Mucosa of descending colon (tissue), 3 donors: ENCODE data around the gene TBC1D8. TPM values are rescaled to one million over a fixed set of nuclear protein-coding genes. Genes with fewer than 3 reads are reported as not detected.
A peak's percentile ranks its signal among the peaks of the same experiment; 100 is the strongest.

ENCODE experiments used
- ATAC-seq: fragments of 200-7000 bp; cut with Tn5 transposase; one replicate; pipeline ENCODE4 v1.9.1; 2020; ENCODE audit warnings: mild to moderate bottlenecking, moderate library complexity
- DNase-seq, 3 donors: peaks; one replicate each; pipeline ENCODE4 v3.0.0-alpha.2; 2020
- H3K36me3 ChIP-seq: fragments of 200-600 bp; one replicate; pipeline ENCODE4 v1.8.0; 2021; ENCODE audit warnings: low read depth, mild to moderate bottlenecking
- H3K4me1 ChIP-seq: fragments of 200-600 bp; one replicate; pipeline ENCODE4 v1.8.0; 2021; ENCODE audit warnings: low read depth, mild to moderate bottlenecking
- H3K4me3 ChIP-seq: fragments of 200-600 bp; one replicate; pipeline ENCODE4 v1.8.0; 2021; ENCODE audit warnings: mild to moderate bottlenecking
- H3K9me3 ChIP-seq: fragments of 200-600 bp; one replicate; pipeline ENCODE4 v1.8.0; 2021; ENCODE audit warnings: mild to moderate bottlenecking
- CTCF ChIP-seq: fragments of 200-600 bp; IDR thresholded peaks from one replicate; pipeline ENCODE4 v1.8.0; 2022; ENCODE audit warnings: antibody characterized with exemption, mild to moderate bottlenecking
- intact Hi-C, 2 donors: fragments of 100-400 bp; cut with DNase I in 1 of 2; cut with micrococcal nuclease in 1 of 2; formaldehyde crosslinking; loops; one replicate each; pipeline versions ENCODE4 v1.11.0 to v1.11.1; 2022; cut with DNase I, micrococcal nuclease
- total RNA-seq, 3 donors: library from RNA; stranded (reverse); fragmentation: NEBNext Ultra II Directional in 2 of 3; extraction: Animal tissue kit (Norgen Biotek cat#: 25700) in 2 of 3; gene quantifications; one replicate each; pipeline versions ENCODE4 v1.2.1 to v1.2.4, GENCODE V29; 2021 to 2023
- donor health status: DM: no; HTN: no; CAD: no; lungs with moderate emphysema.
- donor health status: DM: no; HTN: no; CAD: no.
- donor health status: DM: no; HTN: yes; CAD: no.

Gene TBC1D8
- total RNA-seq, 3 donors from 2014 or later = 14.4 to 28.8 (median 17.7) TPM

GRCh38 chr2:101082998-101083397, 68.2 kb downstream of the TBC1D8 start:
- ATAC-seq (no peak), DNase-seq (no peak)
- Histone ChIP-seq H3K4me3 (no peak overlapping the region), H3K36me3 (no peaks in the 10 kb centered on the region), H3K4me1 (peaks cover 19% of the 10 kb centered on the region), H3K9me3 (no peaks in the 10 kb centered on the region)
- intact Hi-C loops = no loop called here
- no peak for TF ChIP-seq CTCF

GRCh38 chr2:101081375-101081907, 69.7 kb downstream of the TBC1D8 start:
- no peak for TF ChIP-seq CTCF
- H3K9me3 ChIP-seq = no peaks in the 10 kb centered on the region
- H3K4me1 ChIP-seq = peaks cover 19% of the 10 kb centered on the region
- H3K4me3 ChIP-seq = no peak overlapping the region
- DNase-seq = no peak
- intact Hi-C loops = no loop called here
- no peaks in the 10 kb centered on the region for H3K36me3 ChIP-seq
- ATAC-seq = peak; percentile 27

GRCh38 chr2:101080211-101081068, 70.7 kb downstream of the TBC1D8 start:
- H3K4me3 ChIP-seq = no peak overlapping the region
- TF ChIP-seq CTCF = no peak
- intact Hi-C loops = no loop called here
- no peaks in the 10 kb centered on the region for H3K9me3 ChIP-seq
- DNase-seq = peak in 2 of 3 donors; percentile 41 to 45
- no peaks in the 10 kb centered on the region for H3K36me3 ChIP-seq
- peak; percentile 97 for ATAC-seq
- H3K4me1 ChIP-seq = peaks cover 19% of the 10 kb centered on the region

GRCh38 chr2:101076581-101076980, 74.6 kb downstream of the TBC1D8 start:
- ATAC-seq (no peak), DNase-seq (no peak)
- Histone ChIP-seq H3K4me1 (peaks cover 18% of the 10 kb centered on the region), H3K4me3 (no peak overlapping the region), H3K9me3 (no peaks in the 10 kb centered on the region), H3K36me3 (no peaks in the 10 kb centered on the region)
- intact Hi-C loops = no loop called here
- TF ChIP-seq CTCF = no peak

GRCh38 chr2:101064868-101065549, 86.2 kb downstream of the TBC1D8 start:
- TF ChIP-seq CTCF = no peak
- Histone ChIP-seq H3K4me3 (no peak overlapping the region), H3K9me3 (no peaks in the 10 kb centered on the region), H3K4me1 (peaks cover 5% of the 10 kb centered on the region), H3K36me3 (no peaks in the 10 kb centered on the region)
- intact Hi-C loops = no loop called here
- peak; percentile 97 for ATAC-seq
- no peak for DNase-seq
